GM12878 (cell line): ENCODE data around the gene TBCD. TPM values are rescaled to one million over a fixed set of nuclear protein-coding genes. Genes with fewer than 3 reads are reported as not detected.
A peak's percentile ranks its signal among the peaks of the same experiment; 100 is the strongest.

Experiments used
- ATAC-seq: fragments of 200-7000 bp; cut with Tn5 transposase; 3 replicates; pipeline ENCODE4 v1.9.1; 2020; ENCODE audit warnings: mild to moderate bottlenecking, moderate library complexity
- BruUV-seq: library from RNA; stranded (reverse); fragments of 400-500 nt; replicated peaks from 2 replicates; lab custom pipeline; 2021; lab: Mats Ljungman, UMichigan
- CTCF ChIA-PET: fragments of 300-600 bp; sonication (Branson Sonifier 250); formaldehyde crosslinking; extraction: SDS; loops from one replicate; lab custom pipeline; 2021; ENCODE audit warnings: inconsistent platforms; lab: Yijun Ruan, JAX
- POLR2A ChIA-PET: fragments of 350-600 bp; formaldehyde crosslinking; extraction: SDS; loops from one replicate; lab custom pipeline; 2021; ENCODE audit warnings: inconsistent platforms; lab: Charles Lee
- RAD21 ChIA-PET: fragments of 300-600 bp; sonication (Branson Sonifier 250); formaldehyde crosslinking; loops from one replicate; lab custom pipeline; 2023; ENCODE audit warnings: antibody characterized with exemption; ENCODE audit not compliant: unreplicated experiment; lab: Charles Lee
- SMC1A ChIA-PET: fragments of 300-600 bp; sonication (Branson Sonifier 250); formaldehyde crosslinking; loops from one replicate; lab custom pipeline; 2023; ENCODE audit not compliant: unreplicated experiment, uncharacterized antibody; lab: Charles Lee
- DNase-seq: peaks from one replicate; pipeline ENCODE4 v3.0.0-alpha.2; 2011; ENCODE audit warnings: low read depth, low spot score
- FAIRE-seq: peaks from 3 replicates; lab custom pipeline; 2011; peaks lifted over from hg19 to GRCh38; lab: Jason Lieb, UNC
- H2AFZ ChIP-seq: 2 replicates; pipeline ENCODE4 v1.6.0; 2011; ENCODE audit warnings: low read depth, low read length, control low read depth; ENCODE audit not compliant: control insufficient read depth
- H3K27ac ChIP-seq: 2 replicates; pipeline ENCODE4 v1.5.1; 2011; ENCODE audit warnings: control low read depth; ENCODE audit not compliant: control insufficient read depth, insufficient read depth
- H3K27me3 ChIP-seq, 2 experiments: replicated peaks in 1 of 2; 2 replicates each; pipeline versions ENCODE4 v1.6.0 to v1.6.1; 2011; ENCODE audit warnings: low read length in 1 of 2; ENCODE audit not compliant: control insufficient read depth in 2 of 2, insufficient read depth in 2 of 2
- H3K36me3 ChIP-seq, 2 experiments: 2 replicates each; pipeline ENCODE4 v1.5.1; 2011; ENCODE audit warnings: low read length in 1 of 2; ENCODE audit not compliant: control insufficient read depth in 2 of 2, insufficient read depth in 2 of 2
- H3K4me1 ChIP-seq: 2 replicates; pipeline ENCODE4 v1.6.1; 2011; ENCODE audit warnings: mild to moderate bottlenecking, low read length, moderate library complexity, mixed read lengths; ENCODE audit not compliant: control insufficient read depth, insufficient read depth
- H3K4me2 ChIP-seq: 2 replicates; pipeline ENCODE4 v1.6.0; 2011; ENCODE audit warnings: control low read depth; ENCODE audit not compliant: control insufficient read depth, insufficient read depth
- H3K4me3 ChIP-seq: fragments of 200-600 bp; sonication (generic); 2 replicates; pipeline ENCODE4 v1.5.1; 2016
- H3K79me2 ChIP-seq: 2 replicates; pipeline ENCODE4 v1.6.0; 2011; ENCODE audit warnings: low read length; ENCODE audit not compliant: control insufficient read depth, insufficient read depth
- H3K9ac ChIP-seq: 2 replicates; pipeline ENCODE4 v1.8.0; 2011; ENCODE audit warnings: low read length, control low read depth, mixed read lengths; ENCODE audit not compliant: control insufficient read depth, insufficient read depth
- H3K9me3 ChIP-seq: replicated peaks from 3 replicates; pipeline ENCODE4 v1.5.1; 2011; ENCODE audit warnings: mild to moderate bottlenecking, low read length; ENCODE audit not compliant: control insufficient read depth, insufficient read depth
- H4K20me1 ChIP-seq: 2 replicates; pipeline ENCODE4 v1.6.0; 2011; ENCODE audit not compliant: control insufficient read depth, insufficient read depth
- ATF7 ChIP-seq: fragments of 450-650 bp; IDR thresholded peaks from 2 replicates; pipeline ENCODE4 v1.6.1; 2016; ENCODE audit warnings: low read depth, mild to moderate bottlenecking
- BACH1 ChIP-seq: fragments of 450-650 bp; IDR thresholded peaks from 2 replicates; pipeline ENCODE4 v1.6.1; 2017; ENCODE audit warnings: mild to moderate bottlenecking, borderline replicate concordance
- BMI1 ChIP-seq: fragments of 450-650 bp; IDR thresholded peaks from 2 replicates; pipeline ENCODE4 v1.6.1; 2016; ENCODE audit warnings: mild to moderate bottlenecking, moderate library complexity, borderline replicate concordance
- CHD4 ChIP-seq: fragments of 200-600 bp; sonication (generic); IDR thresholded peaks from 2 replicates; pipeline ENCODE4 v1.6.1; 2016; ENCODE audit warnings: mild to moderate bottlenecking
- CREM ChIP-seq: IDR thresholded peaks from 2 replicates; pipeline ENCODE4 v1.6.1; 2014; ENCODE audit warnings: antibody characterized with exemption, low read depth
- DPF2 ChIP-seq: fragments of 450-650 bp; IDR thresholded peaks from 2 replicates; pipeline ENCODE4 v1.6.1; 2017; ENCODE audit warnings: mild to moderate bottlenecking
- FOS ChIP-seq: IDR thresholded peaks from 3 replicates; pipeline ENCODE4 v1.6.1; 2011; ENCODE audit warnings: borderline replicate concordance; ENCODE audit not compliant: insufficient read length; ENCODE audit errors: extremely low read depth
- GABPA ChIP-seq: IDR thresholded peaks from 2 replicates; pipeline ENCODE4 v1.6.1; 2014; ENCODE audit warnings: antibody characterized with exemption, low read depth, mild to moderate bottlenecking, inconsistent platforms
- HSF1 ChIP-seq: fragments of 150-350 bp; IDR thresholded peaks from 2 replicates; pipeline ENCODE4 v1.6.1; 2014; ENCODE audit warnings: mild to moderate bottlenecking, low read depth, low read length
- JUNB ChIP-seq: IDR thresholded peaks from 2 replicates; pipeline ENCODE4 v1.6.1; 2016; ENCODE audit warnings: antibody characterized with exemption, mild to moderate bottlenecking
- MEF2B ChIP-seq: fragments of 450-650 bp; IDR thresholded peaks from 2 replicates; pipeline ENCODE4 v1.6.1; 2018; ENCODE audit warnings: mild to moderate bottlenecking, moderate library complexity; ENCODE audit not compliant: partially characterized antibody, poor library complexity, severe bottlenecking
- MYB ChIP-seq: fragments of 150-350 bp; IDR thresholded peaks from 2 replicates; pipeline ENCODE4 v1.6.1; 2014; ENCODE audit warnings: mild to moderate bottlenecking, low read depth, low read length, borderline replicate concordance
- NBN ChIP-seq: fragments of 450-650 bp; IDR thresholded peaks from 2 replicates; pipeline ENCODE4 v1.6.1; 2016
- POLR2AphosphoS5 ChIP-seq: IDR thresholded peaks from 2 replicates; pipeline ENCODE4 v1.6.1; 2011; ENCODE audit warnings: mild to moderate bottlenecking, low read length, inconsistent platforms
- RAD51 ChIP-seq: fragments of 450-650 bp; IDR thresholded peaks from 2 replicates; pipeline ENCODE4 v1.6.1; 2016; ENCODE audit warnings: moderate library complexity, mild to moderate bottlenecking, inconsistent platforms
- SMAD5 ChIP-seq: IDR thresholded peaks from 2 replicates; pipeline ENCODE4 v1.6.1; 2016; ENCODE audit warnings: antibody characterized with exemption, low read depth
- TAF1 ChIP-seq: IDR thresholded peaks from 2 replicates; pipeline ENCODE4 v1.6.1; 2011; ENCODE audit warnings: mild to moderate bottlenecking, low read depth, low read length, borderline replicate concordance
- ZNF274 ChIP-seq: IDR thresholded peaks from one replicate; pipeline ENCODE4 v1.8.0; 2011; ENCODE audit not compliant: insufficient read length, insufficient read depth
- WGBS: methylation state at CpG from one replicate; pipeline ENCODE4 v1.1.6; 2016; ENCODE audit warnings: low lambda C conversion rate; ENCODE audit not compliant: insufficient replicate concordance, insufficient coverage; ENCODE audit errors: missing lambda C conversion rate; 5-methylcytosine and 5-hydroxymethylcytosine counted together
- in situ Hi-C: fragments of 300-500 bp; cut with MboI; formaldehyde crosslinking; loops from 9 replicates; pipeline ENCODE4 v1.14.3; 2018; ENCODE audit warnings: mixed read lengths
- intact Hi-C: fragments of 100-400 bp; cut with micrococcal nuclease; formaldehyde crosslinking; loops from one replicate; pipeline ENCODE4 v1.14.2; 2022; ENCODE audit not compliant: unreplicated experiment
- polyA plus RNA-seq, 11 experiments: library from polyadenylated mRNA; depleted of rRNA in 4 of 11; unstranded in 6 of 11; stranded (reverse) in 5 of 11; fragments of >200 nt; fragmentation: Nextera tagmentation in 4 of 11; fragmentation: Illumina TruSeq in 1 of 11; extraction: Ambion mirVana in 4 of 11; extraction: Trizol in 1 of 11; gene quantifications; 1 replicate in 1 of 11; 2 replicates in 10 of 11; pipeline versions ENCODE4 v1.2.1 to v1.2.3, GENCODE V29; 2011 to 2016; ENCODE audit warnings: inconsistent platforms in 2 of 11, missing spikeins in 2 of 11, low read depth in 1 of 11
- total RNA-seq, 4 experiments: library from RNA; depleted of rRNA in 3 of 4; stranded (reverse); fragments of >200 nt in 3 of 4; fragmentation: Illumina TruSeq in 1 of 4; extraction: Trizol in 1 of 4; gene quantifications; 2 replicates each; pipeline versions ENCODE4 v1.2.1 to v1.2.3, GENCODE V29; 2013 to 2021

Gene TBCD
- total and polyA plus RNA-seq, 10 of the 15 experiments (the other 5 are each of a cell fraction or from before 2014, with no cell fraction given): 10.3 to 114 (median 52.4) TPM

- SMC1A ChIA-PET: interaction anchor here (1.5 to 1.8 kb wide), 3 partner anchors 14 to 30 kb away, joined by 3 to 7 read pairs (median 5); no protein-coding TSS in a partner anchor
- Histone ChIP-seq H3K36me3 (peaks cover 8 to 19% of the 10 kb centered on the region in 2 experiments; a peak in 3 of 4 replicates), H3K4me1 (peaks cover 10% of the 10 kb centered on the region), H4K20me1 (no peaks in the 10 kb centered on the region), H3K27me3 (no peaks in the 10 kb centered on the region), H3K4me2 (no peak overlapping the region), H3K79me2 (peaks cover 3% of the 10 kb centered on the region), H3K9me3 (no peaks in the 10 kb centered on the region), H3K4me3 (no peak overlapping the region), H3K9ac (0 out of 2 replicates have a peak overlapping the region, but pooled peaks have one; percentile 19), H3K27ac (peak overlapping the region; percentile 20; the same call in 1 of the 2 replicates), H2AFZ (no peak overlapping the region)
- POLR2A ChIA-PET: no interaction called here
- RAD21 ChIA-PET: interaction anchor here (0.9 to 1.3 kb wide), 2 partner anchors 19 to 21 kb away, joined by 4 read pairs; no protein-coding TSS in a partner anchor
- FAIRE-seq (no peak), DNase-seq (no peak), ATAC-seq (no peak)
- no peak for TF ChIP-seq ZNF274
- peak; percentile 53; the same call in 1 of the 2 replicates for TF ChIP-seq GABPA
- TF ChIP-seq BMI1: no peak
- TF ChIP-seq CREM: no peak
- in situ Hi-C loops: no loop called here
- 45% methylated on average over 5 of the region's 5 CpGs for WGBS
- intact Hi-C loops: no loop called here
- BruUV-seq: no TSS peak
- CTCF ChIA-PET: interaction anchor here (1.1 to 1.7 kb wide), 3 partner anchors 9 to 103 kb away, joined by 3 to 5 read pairs (median 4); no protein-coding TSS in a partner anchor
These were observed 133.1 kb downstream of the TBCD start for GRCh38 chr17:82884970-82885353.

- no peak overlapping the region for H3K4me2 ChIP-seq
- SMC1A ChIA-PET: no interaction called here
- ATAC-seq (no peak), DNase-seq (no peak), FAIRE-seq (no peak)
- H4K20me1 ChIP-seq: no peaks in the 10 kb centered on the region
- CTCF ChIA-PET: no interaction called here
- no peak overlapping the region for H3K27ac ChIP-seq
- BruUV-seq: no TSS peak
- 79% methylated on average over 27 of the region's 27 CpGs for WGBS
- in situ Hi-C loops (no loop called here), intact Hi-C loops (no loop called here)
- no peak overlapping the region for H3K9ac ChIP-seq
- H3K4me3 ChIP-seq: no peak overlapping the region
- no peaks in the 10 kb centered on the region; the same call in 1 of the 2 replicates for H3K79me2 ChIP-seq
- POLR2A ChIA-PET: no interaction called here
- RAD21 ChIA-PET: no interaction called here
- peaks cover 8 to 37% of the 10 kb centered on the region in 2 experiments; a peak in 3 of 4 replicates for H3K36me3 ChIP-seq
- no peaks in the 10 kb centered on the region for H3K9me3 ChIP-seq
- no peak overlapping the region for H2AFZ ChIP-seq
- H3K4me1 ChIP-seq: peaks cover 10% of the 10 kb centered on the region
- H3K27me3 ChIP-seq: no peaks in the 10 kb centered on the region
- TF ChIP-seq HSF1 (no peak), CHD4 (no peak), RAD51 (no peak), ATF7 (no peak), BACH1 (no peak), TAF1 (no peak), MEF2B (no peak), SMAD5 (no peak), FOS (no peak), POLR2AphosphoS5 (no peak), NBN (no peak), DPF2 (no peak), JUNB (no peak), MYB (no peak)
These were observed 135.6 kb downstream of the TBCD start for GRCh38 chr17:82887255-82888164.
